Activated T-cell treated with anti-CD3 and anti-CD28 coated beads, Interleukin-2, amount 50 U/mL, for 72 hours (primary cell): ENCODE measurements around the gene PEPD. TPM values are rescaled to one million over a fixed set of nuclear protein-coding genes. Genes with fewer than 3 reads are reported as not detected.

Experiments used
- ATAC-seq, 2 donors: fragments of 150-1000 bp; cut with Tn5 transposase; replicated peaks in 1 of 2; 2 replicates each; pipeline ENCODE4 v1.10.0; 2021; ENCODE audit warnings: moderate library complexity in 2 of 2, mild to moderate bottlenecking in 1 of 2
- DNase-seq, 2 donors: peaks; one replicate each; pipeline ENCODE4 v3.0.0; 2021 to 2022; ENCODE audit warnings: mixed read lengths in 1 of 2
- H3K27ac Mint-ChIP-seq: one replicate; pipeline ENCODE4 v1.8.0; 2022; ENCODE audit warnings: mild to moderate bottlenecking, moderate library complexity, mixed read lengths
- H3K27me3 Mint-ChIP-seq: one replicate; pipeline ENCODE4 v1.8.0; 2022; ENCODE audit warnings: low read depth, mixed read lengths
- H3K36me3 Mint-ChIP-seq, 2 donors: one replicate each; pipeline ENCODE4 v1.8.0; 2022; ENCODE audit warnings: mixed read lengths in 2 of 2, mild to moderate bottlenecking in 1 of 2; ENCODE audit not compliant: insufficient read depth in 2 of 2
- H3K4me1 Mint-ChIP-seq: one replicate; pipeline ENCODE4 v1.8.0; 2022; ENCODE audit warnings: low read depth, mixed read lengths
- H3K4me3 Mint-ChIP-seq, 2 donors: one replicate each; pipeline ENCODE4 v1.8.0; 2022; ENCODE audit warnings: mild to moderate bottlenecking in 2 of 2, mixed read lengths in 2 of 2, moderate library complexity in 2 of 2
- H3K9me3 Mint-ChIP-seq, 2 donors: one replicate each; pipeline ENCODE4 v1.8.0; 2022; ENCODE audit warnings: mixed read lengths in 2 of 2
- total RNA-seq, 2 donors: library from RNA; stranded (reverse); gene quantifications; one replicate each; pipeline ENCODE4 v1.2.3, GENCODE V29; 2022

The PEPD gene
- total RNA-seq, 2 donors from 2014 or later: 19.8 to 21.1 TPM

DNA sequence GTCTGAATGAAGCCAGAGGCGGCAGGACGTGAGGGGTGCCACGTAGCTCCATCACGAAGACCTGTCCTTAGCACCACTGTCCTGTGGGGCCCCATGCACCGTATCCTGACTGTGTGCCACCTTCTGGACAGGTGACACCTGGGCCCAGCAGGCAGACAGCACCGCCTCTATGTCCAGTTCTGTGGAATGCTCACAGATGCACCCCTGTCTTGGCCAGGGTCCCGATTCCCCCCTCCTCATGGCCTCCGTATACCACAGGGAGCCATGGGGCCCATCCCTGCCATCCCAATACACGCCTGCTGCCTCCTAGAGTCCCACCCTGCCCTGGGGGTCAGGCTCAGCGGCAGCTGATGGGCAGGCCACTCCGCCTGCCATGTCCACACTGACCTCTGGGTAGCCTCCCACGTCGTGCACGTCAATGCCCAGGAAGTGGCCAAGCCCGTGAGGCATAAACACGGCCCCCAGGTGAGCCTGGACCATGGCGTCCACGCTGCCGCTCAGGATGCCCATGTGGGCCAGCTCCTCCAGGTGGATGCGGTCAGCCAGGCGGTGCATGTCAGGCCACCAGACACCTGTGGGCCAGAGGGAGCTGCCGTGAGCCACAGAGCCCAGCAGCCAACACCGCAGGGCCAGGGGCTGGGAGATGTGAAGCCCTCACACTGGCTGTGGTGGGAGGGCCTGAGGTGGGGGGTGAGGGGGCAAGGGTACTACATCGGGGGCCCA is 130.5 kb downstream of the PEPD start:
- Mint-ChIP-seq H3K27ac (no peak overlapping the region), H3K36me3 (no peaks in the 10 kb centered on the region), H3K9me3 (no peaks in the 10 kb centered on the region), H3K4me1 (no peaks in the 10 kb centered on the region), H3K4me3 (no peak overlapping the region), H3K27me3 (no peaks in the 10 kb centered on the region)
- DNase-seq: no peak
- ATAC-seq: no peak

DNA sequence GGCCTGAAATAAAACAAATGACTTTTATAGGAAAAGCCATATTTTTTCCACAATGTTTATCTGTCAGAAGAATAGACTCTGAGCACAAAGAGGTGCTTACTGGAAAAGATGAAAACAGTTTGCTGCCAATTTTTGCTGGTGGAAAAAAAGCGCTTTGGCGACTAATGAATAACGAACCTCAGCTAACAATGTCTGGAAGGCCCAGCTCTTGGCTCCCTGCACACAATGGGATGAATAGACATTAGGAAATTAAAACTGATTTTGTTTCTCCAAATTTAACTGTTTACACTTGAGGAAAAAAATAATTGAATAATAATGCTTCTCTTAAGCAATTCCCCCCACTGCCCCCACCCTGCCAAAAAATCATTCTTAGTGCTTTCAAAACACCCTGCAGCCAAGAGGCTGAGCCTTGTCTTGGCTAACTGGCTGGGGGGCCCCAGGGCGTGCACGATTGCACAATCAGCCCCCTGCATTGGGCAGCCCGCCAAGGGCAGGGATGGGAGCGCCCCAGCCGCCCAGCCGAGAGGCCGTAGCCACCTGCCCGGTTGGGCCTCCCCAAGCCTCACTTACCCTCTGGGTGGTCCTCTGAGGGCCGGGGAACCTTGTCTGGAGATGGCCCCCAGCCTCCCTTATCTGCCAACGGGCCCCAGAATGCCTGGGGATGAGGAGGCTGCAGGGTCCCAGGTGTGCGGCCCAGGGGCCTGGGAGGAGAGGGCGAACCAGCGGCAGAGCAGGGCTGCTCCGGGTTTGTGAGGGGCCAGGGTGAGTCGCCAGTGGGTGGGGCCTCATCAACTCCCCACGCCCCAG is 131.3 kb downstream of the PEPD start:
- H3K27ac Mint-ChIP-seq: no peak overlapping the region
- no peak for DNase-seq
- H3K36me3 Mint-ChIP-seq: no peaks in the 10 kb centered on the region
- no peak for ATAC-seq
- H3K4me1 Mint-ChIP-seq: no peaks in the 10 kb centered on the region
- no peak overlapping the region for H3K4me3 Mint-ChIP-seq
- H3K9me3 Mint-ChIP-seq: no peaks in the 10 kb centered on the region
- no peaks in the 10 kb centered on the region for H3K27me3 Mint-ChIP-seq

DNA sequence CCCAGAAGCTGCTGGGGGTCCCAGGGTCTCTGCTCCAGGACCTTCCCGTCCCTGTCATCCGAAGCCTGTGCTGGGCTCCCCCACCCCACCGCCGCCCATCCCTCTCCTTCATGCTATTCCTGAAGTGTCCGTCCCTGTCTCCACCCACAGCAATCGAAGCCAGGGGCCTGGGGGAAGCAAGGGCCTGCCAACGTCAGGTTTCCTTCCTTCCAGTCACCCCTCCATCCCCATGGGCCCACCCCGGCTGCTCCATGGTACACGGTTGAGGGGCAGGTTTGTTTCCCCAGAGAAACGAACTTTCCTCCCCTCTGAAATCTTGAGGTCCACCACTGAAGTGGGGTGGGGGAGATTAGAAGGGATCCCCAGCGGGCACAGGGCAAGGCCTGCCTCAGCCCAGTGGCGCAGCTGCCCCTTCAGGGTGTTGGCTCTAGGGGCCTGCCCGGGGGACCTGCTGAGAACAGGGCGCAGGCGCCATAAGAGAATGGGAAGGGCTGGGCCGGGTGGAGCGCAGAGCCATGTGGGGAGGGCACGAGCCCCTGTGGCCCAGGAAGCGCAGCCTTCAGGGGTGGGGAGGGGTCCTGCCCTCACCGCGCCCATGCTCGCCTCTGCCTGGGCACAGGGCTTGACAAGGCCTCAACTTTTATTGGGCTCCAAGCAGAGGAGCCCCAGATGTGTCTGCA is 132.0 kb downstream of the PEPD start:
- Mint-ChIP-seq H3K4me1 (no peaks in the 10 kb centered on the region), H3K4me3 (no peak overlapping the region), H3K36me3 (no peaks in the 10 kb centered on the region), H3K27ac (no peak overlapping the region), H3K9me3 (no peaks in the 10 kb centered on the region), H3K27me3 (no peaks in the 10 kb centered on the region)
- DNase-seq: no peak
- no peak for ATAC-seq

DNA sequence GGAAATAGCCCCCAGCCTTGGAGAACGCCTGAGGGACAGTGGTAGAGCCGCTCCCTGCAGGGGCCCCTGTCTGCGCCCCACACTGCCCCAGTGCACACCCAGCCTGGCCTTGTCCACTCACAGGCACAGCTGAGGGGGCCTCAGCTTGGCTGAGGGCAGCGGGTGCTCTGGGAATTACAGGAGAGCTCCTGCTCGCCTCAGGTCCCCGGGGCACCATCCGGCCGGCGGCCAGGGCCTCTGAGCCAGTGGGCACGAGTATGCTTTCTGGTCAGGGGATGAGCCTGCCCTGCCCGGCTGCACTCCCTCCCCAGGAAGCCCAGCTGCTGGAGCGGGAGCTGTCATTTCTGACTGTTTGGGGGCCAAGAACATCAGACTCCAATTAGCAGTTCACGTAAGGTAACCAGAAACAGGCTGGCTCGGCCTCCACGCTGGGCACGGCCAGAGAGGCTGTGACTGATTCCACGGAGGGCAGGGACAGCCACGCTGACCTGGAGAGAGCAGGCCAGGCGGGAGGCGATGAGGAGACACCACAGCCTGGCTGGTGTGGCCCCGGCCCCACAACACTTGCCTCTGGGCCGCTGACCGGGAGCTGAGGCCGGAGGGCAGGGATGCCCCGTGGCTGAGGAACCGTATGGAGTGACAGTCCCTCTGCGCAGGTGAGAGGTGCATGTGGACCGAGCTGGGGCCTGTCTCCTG is 132.7 kb downstream of the PEPD start:
- no peak for DNase-seq
- Mint-ChIP-seq H3K9me3 (no peaks in the 10 kb centered on the region), H3K27me3 (no peaks in the 10 kb centered on the region), H3K27ac (no peak overlapping the region), H3K36me3 (no peaks in the 10 kb centered on the region), H3K4me3 (no peak overlapping the region), H3K4me1 (no peaks in the 10 kb centered on the region)
- peak in 1 of 2 donors; percentile 12 for ATAC-seq

DNA sequence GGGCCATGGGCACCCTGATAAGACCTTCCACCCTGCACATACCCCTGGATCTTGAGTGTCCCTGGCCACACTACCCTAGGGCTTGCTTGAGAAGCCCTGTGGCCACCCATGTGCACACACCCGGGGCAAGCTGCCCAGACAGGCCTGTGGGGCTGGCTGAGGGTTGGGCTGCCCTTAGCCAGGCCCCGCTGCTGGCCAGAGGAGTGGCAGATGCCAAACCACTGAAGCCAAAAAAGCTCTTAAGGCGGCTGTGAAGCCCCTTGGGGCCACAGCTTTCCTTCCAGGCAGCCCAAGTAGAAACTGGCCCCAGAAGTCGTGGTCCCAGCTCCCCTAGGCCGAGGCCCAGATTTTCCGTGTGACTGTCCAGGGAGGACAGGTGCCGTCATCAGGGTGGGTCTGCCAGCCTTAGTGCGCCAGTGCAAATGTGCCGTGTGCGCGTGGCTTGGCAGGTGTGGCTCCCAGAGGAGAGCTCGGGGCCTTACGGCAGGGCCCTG is 133.3 kb downstream of the PEPD start:
- no peak overlapping the region for H3K27ac Mint-ChIP-seq
- H3K4me1 Mint-ChIP-seq: no peaks in the 10 kb centered on the region
- no peaks in the 10 kb centered on the region for H3K27me3 Mint-ChIP-seq
- H3K4me3 Mint-ChIP-seq: no peak overlapping the region
- ATAC-seq: peak in 1 of 2 donors; percentile 7
- H3K36me3 Mint-ChIP-seq: no peaks in the 10 kb centered on the region
- DNase-seq: no peak
- H3K9me3 Mint-ChIP-seq: no peaks in the 10 kb centered on the region

DNA sequence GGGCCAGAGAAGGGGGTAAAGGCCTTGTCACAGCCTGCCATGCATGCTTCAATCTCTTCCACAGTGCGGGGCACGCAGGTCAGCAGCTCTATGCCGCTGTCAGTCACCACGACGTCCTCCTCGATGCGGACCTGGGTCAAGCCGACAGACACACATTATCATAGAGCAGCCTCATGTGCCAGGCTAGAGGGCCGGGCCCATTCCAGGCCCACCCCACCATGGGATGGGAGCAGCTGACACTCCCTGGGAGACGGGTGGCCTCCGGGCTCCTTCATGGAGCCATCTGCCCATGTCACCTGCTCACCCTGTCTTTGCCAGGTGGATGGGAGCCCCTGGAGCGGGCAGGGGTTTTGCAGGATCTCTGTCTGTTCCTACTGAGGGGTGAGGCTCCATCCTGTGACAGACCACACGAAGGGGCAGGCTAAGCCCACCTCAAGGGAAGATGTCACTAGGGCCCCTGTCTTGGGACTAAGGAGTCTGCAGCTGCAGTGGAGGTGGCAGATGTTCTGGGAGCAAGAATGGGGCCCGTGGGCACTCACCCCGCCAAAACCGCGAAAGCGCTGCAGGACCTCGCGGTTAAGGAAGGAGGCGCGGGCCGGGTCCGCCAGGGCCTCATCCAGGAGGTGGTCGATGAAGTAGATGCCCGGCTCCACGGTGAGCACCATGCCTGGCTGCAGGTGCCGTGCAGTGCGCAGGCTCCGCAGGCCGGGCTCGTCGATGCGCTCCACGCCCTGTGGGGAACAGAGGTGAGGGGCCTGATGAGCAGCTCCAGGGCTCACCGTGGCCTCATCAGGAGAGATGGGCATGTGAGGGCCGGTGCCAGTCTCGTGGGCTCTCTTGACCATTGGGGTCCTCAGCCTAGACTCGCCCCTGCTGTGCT is 134.0 kb downstream of the PEPD start:
- no peak overlapping the region for H3K4me3 Mint-ChIP-seq
- peak in 1 of 2 donors; percentile 4 for ATAC-seq
- no peaks in the 10 kb centered on the region for H3K36me3 Mint-ChIP-seq
- DNase-seq: no peak
- H3K9me3 Mint-ChIP-seq: no peaks in the 10 kb centered on the region
- no peaks in the 10 kb centered on the region for H3K4me1 Mint-ChIP-seq
- no peak overlapping the region for H3K27ac Mint-ChIP-seq
- no peaks in the 10 kb centered on the region for H3K27me3 Mint-ChIP-seq

DNA sequence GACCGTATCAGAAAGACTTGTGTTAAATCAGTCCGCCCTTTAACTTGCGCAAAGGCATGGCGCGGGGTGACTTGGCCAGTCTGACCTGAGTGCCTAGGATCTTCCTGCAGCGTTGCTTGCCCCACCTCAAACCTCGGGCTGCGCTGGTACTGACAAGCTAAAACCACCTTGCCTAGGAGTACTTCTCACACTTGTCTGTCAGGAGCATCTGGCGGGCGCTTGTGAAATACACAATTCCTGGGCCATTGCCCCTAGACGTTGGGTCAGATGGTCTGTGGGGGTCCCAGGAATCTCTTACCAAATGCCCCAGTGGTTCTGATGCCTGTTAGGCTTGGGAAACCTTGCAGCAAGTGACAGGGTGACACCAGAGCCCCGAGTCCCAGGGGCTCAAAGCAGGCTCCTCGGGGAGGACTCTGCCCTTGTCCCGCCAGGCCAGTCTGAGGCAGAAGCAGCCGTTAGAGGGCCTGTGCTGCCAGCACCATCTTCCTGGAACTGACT is 135.2 kb downstream of the PEPD start:
- H3K27ac Mint-ChIP-seq: no peak overlapping the region
- H3K36me3 Mint-ChIP-seq: peaks cover 0 to 2% of the 10 kb centered on the region in 2 donors
- no peaks in the 10 kb centered on the region for H3K9me3 Mint-ChIP-seq
- no peak for DNase-seq
- H3K4me3 Mint-ChIP-seq: no peak overlapping the region
- H3K4me1 Mint-ChIP-seq: peaks cover 6% of the 10 kb centered on the region
- H3K27me3 Mint-ChIP-seq: no peaks in the 10 kb centered on the region
- ATAC-seq: no peak

DNA sequence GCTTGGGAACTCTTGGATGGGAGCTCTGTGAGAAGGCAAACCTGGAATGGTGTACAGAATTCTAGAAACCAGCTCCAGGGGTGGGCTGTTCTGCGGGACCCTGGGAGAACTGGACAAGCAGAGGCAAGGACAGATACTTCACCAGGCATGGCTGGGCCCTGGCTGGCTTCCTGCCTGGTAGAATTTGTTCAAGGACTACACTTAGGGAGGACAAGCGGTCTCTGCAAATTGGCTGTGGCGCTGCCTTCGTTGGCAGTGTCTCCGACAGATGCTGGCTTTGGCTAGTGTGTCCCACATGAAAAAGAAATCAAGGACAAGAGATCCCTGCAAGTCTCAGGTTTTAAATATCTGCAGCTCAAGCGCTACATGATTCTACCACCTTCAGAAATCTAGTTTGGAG is 135.6 kb downstream of the PEPD start:
- ATAC-seq (no peak), DNase-seq (no peak)
- Mint-ChIP-seq H3K27ac (no peak overlapping the region), H3K9me3 (no peaks in the 10 kb centered on the region), H3K27me3 (no peaks in the 10 kb centered on the region), H3K4me3 (no peak overlapping the region), H3K36me3 (peaks cover 0 to 4% of the 10 kb centered on the region in 2 donors), H3K4me1 (peaks cover 6% of the 10 kb centered on the region)

DNA sequence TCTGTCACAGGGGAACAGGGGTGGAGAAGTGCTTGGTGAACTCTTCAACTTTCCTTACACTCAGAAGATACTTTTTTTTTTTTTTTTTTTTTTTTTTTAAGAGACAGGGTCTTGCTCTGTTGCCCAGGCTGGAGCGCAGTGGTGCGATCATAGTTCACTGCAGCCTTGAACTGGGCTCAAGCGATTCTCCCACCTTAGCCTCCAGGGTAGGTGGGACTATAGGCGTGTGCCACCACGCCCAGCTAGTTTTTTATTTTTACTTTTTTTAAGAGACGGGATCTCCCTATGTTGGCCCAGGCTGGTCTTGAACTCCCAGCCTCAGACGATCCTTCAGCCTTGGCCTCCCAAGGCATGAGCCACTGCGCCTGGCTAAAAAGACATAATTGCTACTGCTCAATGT is 136.6 kb downstream of the PEPD start:
- H3K4me3 Mint-ChIP-seq: no peak overlapping the region
- peaks cover 6% of the 10 kb centered on the region for H3K4me1 Mint-ChIP-seq
- ATAC-seq (no peak), DNase-seq (no peak)
- no peaks in the 10 kb centered on the region for H3K9me3 Mint-ChIP-seq
- no peak overlapping the region for H3K27ac Mint-ChIP-seq
- peaks cover 0 to 6% of the 10 kb centered on the region in 2 donors for H3K36me3 Mint-ChIP-seq
- H3K27me3 Mint-ChIP-seq: no peaks in the 10 kb centered on the region

DNA sequence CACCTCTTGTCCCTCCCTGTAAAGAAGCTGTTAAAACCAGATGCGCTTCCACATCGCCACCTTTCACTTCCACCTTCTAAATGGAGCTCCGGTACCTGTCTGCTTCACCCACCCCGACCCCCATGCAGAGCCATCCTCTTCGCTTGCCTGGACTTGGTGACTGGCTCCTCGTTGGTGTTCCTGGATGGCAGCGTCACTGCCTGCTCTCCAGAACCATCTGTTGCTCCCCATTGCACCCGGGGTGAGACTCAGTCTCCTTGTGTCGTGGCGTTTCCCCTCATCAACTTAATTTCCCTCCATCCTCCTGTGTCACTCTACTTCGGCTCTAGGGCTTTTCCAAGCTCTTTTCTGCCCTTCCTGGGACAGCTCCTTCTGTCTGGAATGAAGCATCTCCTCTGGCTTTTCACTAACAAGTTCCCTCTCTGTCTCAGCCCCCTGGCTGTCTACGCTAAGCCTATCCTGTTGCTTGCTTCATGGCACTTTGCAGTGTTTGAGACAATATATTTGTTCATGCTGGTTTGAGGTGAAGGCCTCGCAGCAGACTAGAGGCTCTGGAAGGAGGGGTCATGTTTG is 137.8 kb downstream of the PEPD start:
- DNase-seq: no peak
- Mint-ChIP-seq H3K4me1 (peaks cover 11% of the 10 kb centered on the region), H3K36me3 (peaks cover 0 to 17% of the 10 kb centered on the region in 2 donors), H3K4me3 (no peak overlapping the region), H3K27me3 (no peaks in the 10 kb centered on the region), H3K27ac (peak overlapping the region; percentile 6), H3K9me3 (no peaks in the 10 kb centered on the region)
- ATAC-seq: no peak

DNA sequence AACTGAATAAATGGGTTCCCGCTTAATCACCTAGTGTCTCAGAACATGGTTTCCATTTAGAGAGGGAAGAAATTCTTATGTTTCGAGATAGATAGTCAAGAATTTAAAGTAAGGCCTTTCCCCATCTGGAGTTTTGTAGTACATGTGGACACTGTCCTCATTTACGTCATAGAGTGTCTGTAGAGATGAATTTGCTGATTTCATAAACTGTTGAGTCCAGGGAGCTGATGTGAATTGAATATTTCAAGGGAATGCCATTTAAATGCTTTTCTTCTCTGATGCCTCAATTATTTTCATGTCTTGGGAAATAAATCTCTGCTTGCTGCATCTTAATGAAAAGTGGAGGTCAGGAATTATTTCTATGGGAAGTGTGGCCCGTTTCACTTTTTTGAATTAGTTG is 138.6 kb downstream of the PEPD start:
- Mint-ChIP-seq H3K36me3 (peaks cover 0 to 22% of the 10 kb centered on the region in 2 donors), H3K9me3 (no peaks in the 10 kb centered on the region), H3K27ac (peak overlapping the region; percentile 16), H3K4me1 (peaks cover 20% of the 10 kb centered on the region), H3K4me3 (no peak overlapping the region), H3K27me3 (no peaks in the 10 kb centered on the region)
- DNase-seq (no peak), ATAC-seq (no peak)

DNA sequence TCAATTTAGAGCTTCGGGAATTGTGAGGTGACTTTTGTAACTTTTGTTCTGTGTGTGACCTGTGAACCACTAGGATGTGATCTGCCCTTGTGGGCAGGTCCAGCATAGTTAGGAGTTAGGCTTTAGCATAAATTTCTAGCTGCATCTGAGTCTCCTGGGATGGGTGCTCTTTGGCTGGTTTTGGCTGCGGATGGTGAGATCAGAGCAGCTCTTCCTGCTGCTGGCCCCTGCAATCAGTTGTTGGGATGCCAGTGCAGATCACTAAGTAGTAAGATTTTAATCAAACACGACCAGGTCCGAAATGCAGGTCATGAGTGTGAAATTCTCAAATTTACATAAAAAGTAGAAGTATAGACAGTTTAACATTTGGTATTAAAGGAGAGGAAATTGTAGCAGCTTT is 139.6 kb downstream of the PEPD start:
- Mint-ChIP-seq H3K27ac (no peak overlapping the region), H3K9me3 (no peaks in the 10 kb centered on the region), H3K4me3 (no peak overlapping the region)

More for the DNA sequence above, 139.6 kb downstream of the PEPD start:
- ATAC-seq: no peak
- no peak for DNase-seq
- H3K27me3 Mint-ChIP-seq: no peaks in the 10 kb centered on the region
- H3K4me1 Mint-ChIP-seq: peaks cover 29% of the 10 kb centered on the region
- peaks cover 0 to 22% of the 10 kb centered on the region in 2 donors for H3K36me3 Mint-ChIP-seq
